ENCODE measurements around the gene COX14. TPM values are rescaled to one million over a fixed set of nuclear protein-coding genes. Genes with fewer than 3 reads are reported as not detected.
"Not testable (repeated sequence)": the region's sequence is repeated elsewhere in the genome, so short reads cannot be mapped to it uniquely, and the experiment has no call there.

The COX14 gene
- total RNA-seq, 1 donor from 2014 or later: 23.3 TPM

- no peak for DNase-seq
- Mint-ChIP-seq H3K27me3 (ENCODE audit: unreplicated experiment) (peaks cover 3% of the 10 kb centered on the region), H3K4me1 (ENCODE audit: low read depth, unreplicated experiment) (no peaks in the 10 kb centered on the region), H3K36me3 (ENCODE audit: unreplicated experiment) (no peaks in the 10 kb centered on the region), H3K9me3 (ENCODE audit: unreplicated experiment) (no peaks in the 10 kb centered on the region), H3K27ac (ENCODE audit: unreplicated experiment) (no peak overlapping the region), H3K4me3 (ENCODE audit: unreplicated experiment) (no peak overlapping the region)
- TF ChIP-seq CTCF (IDR thresholded peaks at IDR 0.05; ENCODE audit: partially characterized antibody, unreplicated experiment): no peak
Observed at GRCh38 chr12:50142993-50143392, 31.0 kb downstream of the COX14 start.

- DNase-seq: no peak
- no peaks in the 10 kb centered on the region for H3K4me1 Mint-ChIP-seq (ENCODE audit: low read depth, unreplicated experiment)
- no peaks in the 10 kb centered on the region for H3K36me3 Mint-ChIP-seq (ENCODE audit: unreplicated experiment)
- no peaks in the 10 kb centered on the region for H3K9me3 Mint-ChIP-seq (ENCODE audit: unreplicated experiment)
- no peak overlapping the region for H3K4me3 Mint-ChIP-seq (ENCODE audit: unreplicated experiment)
- H3K27ac Mint-ChIP-seq (ENCODE audit: unreplicated experiment): no peak overlapping the region
- peaks cover 3% of the 10 kb centered on the region for H3K27me3 Mint-ChIP-seq (ENCODE audit: unreplicated experiment)
- TF ChIP-seq CTCF (IDR thresholded peaks at IDR 0.05; ENCODE audit: partially characterized antibody, unreplicated experiment): no peak
Observed at GRCh38 chr12:50145439-50145838, 33.4 kb downstream of the COX14 start.

- H3K27ac Mint-ChIP-seq (ENCODE audit: unreplicated experiment): no peak overlapping the region
- peaks cover 5% of the 10 kb centered on the region for H3K27me3 Mint-ChIP-seq (ENCODE audit: unreplicated experiment)
- no peaks in the 10 kb centered on the region for H3K4me1 Mint-ChIP-seq (ENCODE audit: low read depth, unreplicated experiment)
- no peaks in the 10 kb centered on the region for H3K36me3 Mint-ChIP-seq (ENCODE audit: unreplicated experiment)
- no peak overlapping the region for H3K4me3 Mint-ChIP-seq (ENCODE audit: unreplicated experiment)
- DNase-seq: no peak
- TF ChIP-seq CTCF (IDR thresholded peaks at IDR 0.05; ENCODE audit: partially characterized antibody, unreplicated experiment): no peak
- H3K9me3 Mint-ChIP-seq (ENCODE audit: unreplicated experiment): no peaks in the 10 kb centered on the region
Observed at GRCh38 chr12:50147281-50147680, 35.2 kb downstream of the COX14 start.

- not testable (repeated sequence) for H3K27me3 Mint-ChIP-seq (ENCODE audit: unreplicated experiment); H3K4me3 Mint-ChIP-seq (ENCODE audit: unreplicated experiment); H3K9me3 Mint-ChIP-seq (ENCODE audit: unreplicated experiment); H3K27ac Mint-ChIP-seq (ENCODE audit: unreplicated experiment); H3K4me1 Mint-ChIP-seq (ENCODE audit: low read depth, unreplicated experiment); H3K36me3 Mint-ChIP-seq (ENCODE audit: unreplicated experiment); DNase-seq
Observed at GRCh38 chr12:50148011-50148410, 36.0 kb downstream of the COX14 start.

GRCh38 chr12:50149311-50149710, 37.3 kb downstream of the COX14 start:
- DNase-seq: no peak
- Mint-ChIP-seq H3K36me3 (ENCODE audit: unreplicated experiment) (no peaks in the 10 kb centered on the region), H3K9me3 (ENCODE audit: unreplicated experiment) (no peaks in the 10 kb centered on the region), H3K4me3 (ENCODE audit: unreplicated experiment) (no peak overlapping the region), H3K27ac (ENCODE audit: unreplicated experiment) (no peak overlapping the region), H3K4me1 (ENCODE audit: low read depth, unreplicated experiment) (no peaks in the 10 kb centered on the region), H3K27me3 (ENCODE audit: unreplicated experiment) (peaks cover 2% of the 10 kb centered on the region)
- TF ChIP-seq CTCF (IDR thresholded peaks at IDR 0.05; ENCODE audit: partially characterized antibody, unreplicated experiment): no peak

Data from glutamatergic neuron (in vitro differentiated cells).